ENCODE measurements around the gene PRC1.
A peak's percentile ranks its signal among the peaks of the same experiment; 100 is the strongest.

Gene PRC1

GRCh38 chr15:90934949-90935751 lies 59.2 kb downstream of the PRC1 start, which contains the start of gene UNC45A:
UNC45A (plus strand) TSS chr15:90935285; CDS start chr15:90935325, 40 bp downstream.
- TF ChIP-seq CTCF (IDR thresholded peaks at IDR 0.05; ENCODE audit: low read depth, low read length) (no peak), EZH2phosphoT487 (IDR thresholded peaks at IDR 0.05; ENCODE audit: low read depth) (no peak)
- Histone ChIP-seq H4K20me1 (ENCODE audit: insufficient read depth, low read length) (peaks cover 3% of the 10 kb centered on the region; the same call in 1 of the 2 replicates), H3K79me2 (ENCODE audit: low read length) (peaks cover 12% of the 10 kb centered on the region), H2AFZ (ENCODE audit: low read depth, low read length) (peak within 1 kb of the TSS; percentile 82), H3K27ac (ENCODE audit: low read length) (peak within 1 kb of the TSS; percentile 28), H3K4me2 (ENCODE audit: low read length) (peak within 1 kb of the TSS; percentile 91), H3K4me3 (ENCODE audit: low read length) (peak within 1 kb of the TSS; percentile 92), H3K27me3 (ENCODE audit: low read depth, low read length) (no peaks in the 10 kb centered on the region), H3K36me3 (replicated peaks; ENCODE audit: low read depth, low read length) (peaks cover 19% of the 10 kb centered on the region), H3K4me1 (ENCODE audit: low read length) (peaks cover 34% of the 10 kb centered on the region), H3K9me3 (ENCODE audit: insufficient read depth, low read length) (no peaks in the 10 kb centered on the region), H3K9ac (ENCODE audit: low read length) (peak within 1 kb of the TSS; percentile 88)

GRCh38 chr15:90934256-90934948 lies 59.9 kb downstream of the PRC1 start:
- peaks cover 35% of the 10 kb centered on the region for H3K4me1 ChIP-seq (ENCODE audit: low read length)
- peaks cover 12% of the 10 kb centered on the region for H3K79me2 ChIP-seq (ENCODE audit: low read length)
- H3K27ac ChIP-seq (ENCODE audit: low read length): peak overlapping the region; percentile 17
- no peaks in the 10 kb centered on the region for H3K9me3 ChIP-seq (ENCODE audit: insufficient read depth, low read length)
- peak overlapping the region; percentile 91 for H3K4me2 ChIP-seq (ENCODE audit: low read length)
- H3K9ac ChIP-seq (ENCODE audit: low read length): peak overlapping the region; percentile 47
- no peaks in the 10 kb centered on the region for H3K27me3 ChIP-seq (ENCODE audit: low read depth, low read length)
- H4K20me1 ChIP-seq (ENCODE audit: insufficient read depth, low read length): peaks cover 3% of the 10 kb centered on the region; the same call in 1 of the 2 replicates
- peaks cover 11% of the 10 kb centered on the region for H3K36me3 ChIP-seq (replicated peaks; ENCODE audit: low read depth, low read length)
- H3K4me3 ChIP-seq (ENCODE audit: low read length): peak overlapping the region; percentile 92
- TF ChIP-seq EZH2phosphoT487 (IDR thresholded peaks at IDR 0.05; ENCODE audit: low read depth) (no peak), CTCF (IDR thresholded peaks at IDR 0.05; ENCODE audit: low read depth, low read length) (peak; percentile 97)
- H2AFZ ChIP-seq (ENCODE audit: low read depth, low read length): peak overlapping the region; percentile 50

- peaks cover 46% of the 10 kb centered on the region for H3K4me1 ChIP-seq (ENCODE audit: low read length)
- H3K36me3 ChIP-seq (replicated peaks; ENCODE audit: low read depth, low read length): peaks cover 6% of the 10 kb centered on the region
- H3K27ac ChIP-seq (ENCODE audit: low read length): no peak overlapping the region
- H3K9me3 ChIP-seq (ENCODE audit: insufficient read depth, low read length): no peaks in the 10 kb centered on the region
- H4K20me1 ChIP-seq (ENCODE audit: insufficient read depth, low read length): peaks cover 3% of the 10 kb centered on the region; the same call in 1 of the 2 replicates
- H3K79me2 ChIP-seq (ENCODE audit: low read length): peaks cover 12% of the 10 kb centered on the region
- no peak overlapping the region for H3K4me3 ChIP-seq (ENCODE audit: low read length)
- no peak overlapping the region for H3K4me2 ChIP-seq (ENCODE audit: low read length)
- TF ChIP-seq CTCF (IDR thresholded peaks at IDR 0.05; ENCODE audit: low read depth, low read length) (no peak), EZH2phosphoT487 (IDR thresholded peaks at IDR 0.05; ENCODE audit: low read depth) (no peak)
- no peaks in the 10 kb centered on the region for H3K27me3 ChIP-seq (ENCODE audit: low read depth, low read length)
- H3K9ac ChIP-seq (ENCODE audit: low read length): no peak overlapping the region
- H2AFZ ChIP-seq (ENCODE audit: low read depth, low read length): no peak overlapping the region
These were observed 61.0 kb downstream of the PRC1 start for GRCh38 chr15:90933301-90933700.

GRCh38 chr15:90932660-90932991 lies 61.7 kb downstream of the PRC1 start:
- Histone ChIP-seq H3K4me1 (ENCODE audit: low read length) (peaks cover 50% of the 10 kb centered on the region), H3K4me3 (ENCODE audit: low read length) (peak overlapping the region; percentile 91), H3K36me3 (replicated peaks; ENCODE audit: low read depth, low read length) (peaks cover 3% of the 10 kb centered on the region), H4K20me1 (ENCODE audit: insufficient read depth, low read length) (peaks cover 3% of the 10 kb centered on the region; the same call in 1 of the 2 replicates), H3K9me3 (ENCODE audit: insufficient read depth, low read length) (no peaks in the 10 kb centered on the region), H3K79me2 (ENCODE audit: low read length) (peaks cover 12% of the 10 kb centered on the region), H3K27me3 (ENCODE audit: low read depth, low read length) (no peaks in the 10 kb centered on the region), H3K4me2 (ENCODE audit: low read length) (peak overlapping the region; percentile 97), H2AFZ (ENCODE audit: low read depth, low read length) (peak overlapping the region; percentile 77), H3K27ac (ENCODE audit: low read length) (no peak overlapping the region), H3K9ac (ENCODE audit: low read length) (peak overlapping the region; percentile 94; the same call in 1 of the 2 replicates)
- no peak for TF ChIP-seq CTCF (IDR thresholded peaks at IDR 0.05; ENCODE audit: low read depth, low read length)
- TF ChIP-seq EZH2phosphoT487 (IDR thresholded peaks at IDR 0.05; ENCODE audit: low read depth): no peak
